GM12891 (cell line): ENCODE measurements around the gene CACNB1.

ENCODE experiments used
- POLR2A ChIP-seq: IDR thresholded peaks from 2 replicates; pipeline ENCODE4 v1.6.1; 2011; ENCODE audit warnings: low read depth, low read length, control low read depth
- SPI1 ChIP-seq: IDR thresholded peaks from 2 replicates; pipeline ENCODE4 v1.6.1; 2011; ENCODE audit warnings: low read depth, low read length, control low read depth

- TF ChIP-seq SPI1, result no peak
- no peak for TF ChIP-seq POLR2A
These were observed 2.4 kb downstream of the CACNB1 start for GRCh38 chr17:39194985-39195524.
